Kidney epithelial cell (primary cell): ENCODE data around the gene SLX4IP. TPM values are rescaled to one million over a fixed set of nuclear protein-coding genes. Genes with fewer than 3 reads are reported as not detected.

Experiments
- DNase-seq: peaks from one replicate; pipeline ENCODE4 v3.0.0-alpha.2; 2010; ENCODE audit warnings: low read depth
- H3K27me3 ChIP-seq: 2 replicates; pipeline ENCODE4 v1.6.0; 2011; ENCODE audit warnings: low read length; ENCODE audit not compliant: control insufficient read depth, insufficient read depth
- H3K36me3 ChIP-seq: 2 replicates; pipeline ENCODE4 v1.5.1; 2011; ENCODE audit warnings: low read length; ENCODE audit not compliant: control insufficient read depth, insufficient read depth
- H3K4me3 ChIP-seq: 2 replicates; pipeline ENCODE4 v1.5.1; 2011; ENCODE audit warnings: low read depth, mild to moderate bottlenecking, control low read depth, low read length
- total RNA-seq: library from RNA; depleted of rRNA; stranded (reverse); fragments of >200 nt; gene quantifications from 2 replicates; pipeline ENCODE4 v1.2.3, GENCODE V29; 2015
- TF ChIP-seq, protein P1 (sequence below): IDR thresholded peaks from 2 replicates; pipeline ENCODE4 v1.5.1; 2011; ENCODE audit warnings: mild to moderate bottlenecking, moderate library complexity, low read length, control low read depth, inconsistent platforms; ENCODE audit not compliant: insufficient read depth, poor library complexity, severe bottlenecking

SLX4IP gene
- total RNA-seq, 1 donor from 2014 or later = 5.8 TPM

DNA sequence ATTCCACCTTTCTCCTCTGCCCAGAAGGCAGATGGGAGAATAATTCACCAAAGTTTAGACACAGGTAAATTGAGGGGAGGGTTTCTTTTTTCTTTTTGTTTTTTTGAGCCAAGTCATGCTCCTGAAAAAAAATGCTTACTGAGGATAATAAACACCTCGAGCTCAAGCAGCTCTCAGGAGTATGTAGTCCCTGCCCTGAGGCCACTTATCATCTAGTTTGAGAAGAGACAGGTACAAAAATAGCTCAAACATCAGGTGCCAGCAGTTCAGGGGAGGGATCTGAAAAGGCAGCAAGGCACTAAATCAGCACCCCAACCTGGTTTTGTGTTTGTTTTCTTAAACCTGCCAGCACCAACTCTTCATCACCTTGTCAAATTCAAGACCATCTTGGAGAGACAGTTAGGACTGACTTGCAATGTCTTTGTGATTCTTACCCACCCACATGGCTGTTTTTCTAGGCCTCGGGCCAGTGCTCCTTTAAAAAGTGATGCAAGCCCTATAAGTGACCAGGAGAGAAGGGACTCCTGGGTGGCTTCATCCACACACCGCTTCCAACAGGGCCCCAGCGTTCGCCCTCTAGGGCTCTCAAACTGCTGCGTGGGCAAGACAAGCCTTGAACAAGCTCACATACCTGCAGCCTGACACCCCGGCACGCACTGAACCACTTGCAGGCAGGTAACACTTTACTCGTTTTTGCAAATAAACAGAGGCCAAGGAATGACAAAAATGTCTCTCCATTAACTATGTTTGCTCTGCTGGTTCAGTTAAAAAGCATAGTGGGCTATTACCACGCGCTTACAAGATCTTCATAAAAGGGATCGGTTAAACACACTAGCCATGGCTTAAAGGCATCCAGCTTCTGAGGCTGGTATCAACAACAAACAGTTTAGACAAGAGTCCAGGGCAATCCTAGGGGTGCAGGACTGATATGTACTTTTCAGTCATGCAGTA, 224.8 kb downstream of the SLX4IP start:
- DNase-seq = no peak
- H3K27me3 ChIP-seq = no peaks in the 10 kb centered on the region
- TF ChIP-seq, protein P1, sequence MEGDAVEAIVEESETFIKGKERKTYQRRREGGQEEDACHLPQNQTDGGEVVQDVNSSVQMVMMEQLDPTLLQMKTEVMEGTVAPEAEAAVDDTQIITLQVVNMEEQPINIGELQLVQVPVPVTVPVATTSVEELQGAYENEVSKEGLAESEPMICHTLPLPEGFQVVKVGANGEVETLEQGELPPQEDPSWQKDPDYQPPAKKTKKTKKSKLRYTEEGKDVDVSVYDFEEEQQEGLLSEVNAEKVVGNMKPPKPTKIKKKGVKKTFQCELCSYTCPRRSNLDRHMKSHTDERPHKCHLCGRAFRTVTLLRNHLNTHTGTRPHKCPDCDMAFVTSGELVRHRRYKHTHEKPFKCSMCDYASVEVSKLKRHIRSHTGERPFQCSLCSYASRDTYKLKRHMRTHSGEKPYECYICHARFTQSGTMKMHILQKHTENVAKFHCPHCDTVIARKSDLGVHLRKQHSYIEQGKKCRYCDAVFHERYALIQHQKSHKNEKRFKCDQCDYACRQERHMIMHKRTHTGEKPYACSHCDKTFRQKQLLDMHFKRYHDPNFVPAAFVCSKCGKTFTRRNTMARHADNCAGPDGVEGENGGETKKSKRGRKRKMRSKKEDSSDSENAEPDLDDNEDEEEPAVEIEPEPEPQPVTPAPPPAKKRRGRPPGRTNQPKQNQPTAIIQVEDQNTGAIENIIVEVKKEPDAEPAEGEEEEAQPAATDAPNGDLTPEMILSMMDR = no peak
- peaks cover 9% of the 10 kb centered on the region for H3K36me3 ChIP-seq
- H3K4me3 ChIP-seq = no peak overlapping the region

DNA sequence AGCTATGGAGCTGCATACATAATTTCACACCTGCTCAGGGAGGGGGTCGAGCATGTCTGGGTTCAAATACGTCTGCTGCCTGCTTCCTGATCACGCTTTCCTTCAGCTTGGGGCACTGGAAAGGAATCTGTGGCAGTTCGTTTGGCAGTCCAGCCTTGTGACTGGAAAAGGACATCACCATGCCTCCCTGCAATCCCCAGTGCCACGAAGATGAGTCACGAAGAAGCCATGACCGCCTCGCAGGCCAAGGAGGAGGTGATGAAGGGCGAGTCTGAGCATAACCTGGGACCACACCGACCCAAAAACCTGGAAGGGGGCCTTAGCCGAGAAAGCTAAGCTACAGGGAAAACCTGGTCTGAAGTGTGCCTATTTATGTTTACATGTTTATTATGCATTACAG, 225.6 kb downstream of the SLX4IP start:
- TF ChIP-seq, protein P1 = no peak
- no peaks in the 10 kb centered on the region for H3K27me3 ChIP-seq
- H3K4me3 ChIP-seq = no peak overlapping the region
- H3K36me3 ChIP-seq = peaks cover 9% of the 10 kb centered on the region
- DNase-seq = no peak

DNA sequence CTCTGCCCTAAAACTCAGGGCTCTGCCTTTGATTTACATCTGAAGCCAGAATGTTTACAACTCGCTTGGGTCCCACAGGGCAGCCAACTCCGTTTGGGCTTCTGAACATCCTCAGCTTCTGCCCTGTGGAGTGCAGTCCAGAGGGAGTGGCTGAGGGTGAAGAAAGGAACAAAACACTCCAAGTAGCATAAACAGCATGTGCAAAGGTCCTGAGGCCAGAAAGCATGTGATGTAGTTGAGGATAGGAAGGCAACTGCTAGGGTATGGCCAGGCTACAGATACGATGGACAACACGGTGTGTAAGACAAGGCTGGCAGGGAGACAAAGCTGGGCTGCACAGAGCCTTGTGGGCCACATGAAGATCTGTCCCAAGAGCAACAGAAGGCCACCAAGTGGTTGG, 226.2 kb downstream of the SLX4IP start:
- H3K36me3 ChIP-seq = peaks cover 9% of the 10 kb centered on the region
- H3K4me3 ChIP-seq = no peak overlapping the region
- H3K27me3 ChIP-seq = no peaks in the 10 kb centered on the region
- no peak for DNase-seq
- TF ChIP-seq, protein P1 = no peak

DNA sequence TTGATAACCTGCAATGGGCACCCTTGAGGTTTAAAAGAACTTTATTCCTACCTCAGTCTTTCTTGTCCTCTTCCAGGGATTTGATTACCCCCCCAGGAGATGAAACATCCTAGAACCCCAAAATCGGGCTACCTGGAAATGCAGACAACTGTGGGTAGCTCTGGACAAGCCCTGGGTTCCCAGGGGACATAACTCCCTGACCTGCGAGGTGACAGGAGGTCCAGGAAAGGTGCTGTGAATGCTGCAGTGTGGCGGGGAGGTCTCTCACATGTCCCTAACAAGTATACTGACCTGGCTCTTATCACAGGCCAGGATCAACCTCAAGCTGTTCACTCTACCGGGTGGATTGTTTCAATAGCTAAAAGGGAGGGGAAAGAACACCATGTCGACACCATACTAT, 227.0 kb downstream of the SLX4IP start:
- Histone ChIP-seq H3K27me3 (no peaks in the 10 kb centered on the region), H3K4me3 (no peak overlapping the region), H3K36me3 (peaks cover 9% of the 10 kb centered on the region)
- no peak for DNase-seq
- TF ChIP-seq, protein P1 = no peak

DNA sequence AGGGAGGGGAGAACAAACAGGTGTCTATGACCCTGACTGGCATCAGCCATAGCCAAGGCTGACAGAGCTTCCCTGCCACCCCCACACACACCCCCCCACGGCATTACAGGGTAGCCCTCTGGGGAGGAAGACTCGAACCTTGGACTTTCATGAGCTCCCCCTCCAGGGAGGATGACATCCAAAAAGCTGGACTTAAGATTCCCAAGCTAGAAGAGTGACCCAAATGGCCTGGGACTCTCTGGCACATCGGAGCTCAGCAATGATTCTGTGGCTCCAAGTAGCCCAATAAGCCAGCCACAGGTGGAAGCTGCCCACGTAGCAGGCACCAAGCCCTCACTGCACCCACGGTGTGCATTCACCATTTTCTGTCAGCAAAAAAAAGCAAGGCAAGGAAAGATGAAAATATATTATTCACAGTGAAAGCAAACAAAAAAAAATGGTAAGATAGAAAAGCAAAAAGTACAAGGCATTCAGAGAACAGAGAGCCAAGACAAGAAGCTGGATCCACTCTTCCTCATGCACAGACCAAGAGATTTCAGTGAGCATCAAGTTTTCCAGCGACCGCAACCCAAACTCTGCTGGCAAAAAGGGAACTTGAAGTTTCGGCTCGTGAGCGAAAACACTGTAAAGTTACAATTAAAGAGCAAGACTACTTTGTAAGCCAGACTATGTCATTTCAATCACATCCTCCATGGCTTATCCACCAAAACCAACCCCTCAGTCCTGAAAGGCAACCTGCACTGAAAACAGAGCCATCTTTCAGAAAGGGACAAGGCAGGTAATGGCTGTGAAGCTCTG, 227.8 kb downstream of the SLX4IP start:
- H3K36me3 ChIP-seq = peaks cover 9% of the 10 kb centered on the region
- no peak for DNase-seq
- TF ChIP-seq, protein P1 = no peak

More for the DNA sequence above, 227.8 kb downstream of the SLX4IP start:
- no peaks in the 10 kb centered on the region for H3K27me3 ChIP-seq
- H3K4me3 ChIP-seq = no peak overlapping the region
